Measurements from ENCODE around the gene TSN. TPM values are rescaled to one million over a fixed set of nuclear protein-coding genes. Genes with fewer than 3 reads are reported as not detected.

Gene TSN
- polyA plus RNA-seq, 4 donors, result 16.2 to 53.8 (median 29.8) TPM

GRCh38 chr2:121735518-121736074 is 19.9 kb upstream of the TSN start:
- Histone ChIP-seq H3K36me3 (ENCODE audit: control insufficient read depth in 3 of 3, insufficient read depth in 2 of 3, low read depth in 1 of 3, low read length in 3 of 3) (peaks cover 4 to 24% (median 6%) of the 10 kb centered on the region in 3 donors), H3K4me3 (ENCODE audit: low read depth in 1 of 3, low read length in 3 of 3) (peak overlapping the region; percentile 69 to 98 (median 96)), H3K9me3 (ENCODE audit: control insufficient read depth in 2 of 2, insufficient read depth in 1 of 2, low read depth in 1 of 2, low read length in 1 of 2) (peaks cover 0 to 3% of the 10 kb centered on the region in 2 donors), H3K27me3 (ENCODE audit: control insufficient read depth in 3 of 3, insufficient read depth in 3 of 3, low read length in 3 of 3) (no peaks in the 10 kb centered on the region), H3K4me1 (ENCODE audit: control insufficient read depth in 3 of 3, insufficient read depth in 2 of 3, low read depth in 1 of 3, low read length in 2 of 3) (peaks cover 0 to 3% (median 0%) of the 10 kb centered on the region in 3 donors), H3K27ac (ENCODE audit: low read depth in 1 of 3, low read length in 2 of 3) (peak overlapping the region in 1 of 3 donors; percentile 95)
- DNase-seq (peak; percentile 36 to 39), FAIRE-seq (no peak)
- WGBS, 3 donors, result 6 to 16% (median 9%) methylated on average over 10 of the region's 10 CpGs

- no peak for FAIRE-seq
- H3K9me3 ChIP-seq (ENCODE audit: control insufficient read depth in 2 of 2, insufficient read depth in 1 of 2, low read depth in 1 of 2, low read length in 1 of 2), result peaks cover 0 to 3% of the 10 kb centered on the region in 2 donors
- peak; percentile 23 to 34 for DNase-seq
- 0 to 1% (median 1%) methylated on average over 8 of the region's 8 CpGs for WGBS, 3 donors
- H3K27me3 ChIP-seq (ENCODE audit: control insufficient read depth in 3 of 3, insufficient read depth in 3 of 3, low read length in 3 of 3), result no peaks in the 10 kb centered on the region
- H3K27ac ChIP-seq (ENCODE audit: low read depth in 1 of 3, low read length in 2 of 3), result peak overlapping the region; percentile 14 to 95 (median 85)
- H3K4me1 ChIP-seq (ENCODE audit: control insufficient read depth in 3 of 3, insufficient read depth in 2 of 3, low read depth in 1 of 3, low read length in 2 of 3), result peaks cover 0 to 3% (median 0%) of the 10 kb centered on the region in 3 donors
- peaks cover 4 to 22% (median 6%) of the 10 kb centered on the region in 3 donors for H3K36me3 ChIP-seq (ENCODE audit: control insufficient read depth in 3 of 3, insufficient read depth in 2 of 3, low read depth in 1 of 3, low read length in 3 of 3)
- peak overlapping the region; percentile 69 to 98 (median 96) for H3K4me3 ChIP-seq (ENCODE audit: low read depth in 1 of 3, low read length in 3 of 3)
Measured at GRCh38 chr2:121736140-121736461, 19.4 kb upstream of the TSN start.

- Histone ChIP-seq H3K27ac (ENCODE audit: low read depth in 1 of 3, low read length in 2 of 3) (peak within 1 kb of the TSS; percentile 17 to 95 (median 85)), H3K9me3 (ENCODE audit: control insufficient read depth in 2 of 2, insufficient read depth in 1 of 2, low read depth in 1 of 2, low read length in 1 of 2) (peaks cover 0 to 3% of the 10 kb centered on the region in 2 donors), H3K4me1 (ENCODE audit: control insufficient read depth in 3 of 3, insufficient read depth in 2 of 3, low read depth in 1 of 3, low read length in 2 of 3) (peaks cover 0 to 3% (median 0%) of the 10 kb centered on the region in 3 donors), H3K36me3 (ENCODE audit: control insufficient read depth in 3 of 3, insufficient read depth in 2 of 3, low read depth in 1 of 3, low read length in 3 of 3) (peaks cover 0 to 16% (median 1%) of the 10 kb centered on the region in 3 donors), H3K4me3 (ENCODE audit: low read depth in 1 of 3, low read length in 3 of 3) (peak within 1 kb of the TSS; percentile 69 to 98 (median 96)), H3K27me3 (ENCODE audit: control insufficient read depth in 3 of 3, insufficient read depth in 3 of 3, low read length in 3 of 3) (no peaks in the 10 kb centered on the region)
- FAIRE-seq (no peak), DNase-seq (peak; percentile 99)
- 0 to 1% (median 0%) methylated on average over 74 to 93 of the region's 93 CpGs for WGBS, 3 donors
Measured at GRCh38 chr2:121736462-121737336, 18.8 kb upstream of the TSN start, which contains the start of gene NIFK. NIFK (minus strand) TSS chr2:121736875; CDS start chr2:121736850, 25 bp downstream.

GRCh38 chr2:121740973-121741372 is 14.5 kb upstream of the TSN start:
- H3K9me3 ChIP-seq (ENCODE audit: control insufficient read depth in 2 of 2, insufficient read depth in 1 of 2, low read depth in 1 of 2, low read length in 1 of 2), result peaks cover 0 to 3% of the 10 kb centered on the region in 2 donors
- H3K4me1 ChIP-seq (ENCODE audit: control insufficient read depth in 3 of 3, insufficient read depth in 2 of 3, low read depth in 1 of 3, low read length in 2 of 3), result no peaks in the 10 kb centered on the region
- no peaks in the 10 kb centered on the region for H3K27me3 ChIP-seq (ENCODE audit: control insufficient read depth in 3 of 3, insufficient read depth in 3 of 3, low read length in 3 of 3)
- WGBS, 3 donors, result 67 to 81% (median 79%) methylated on average over 6 of the region's 6 CpGs
- no peak overlapping the region for H3K4me3 ChIP-seq (ENCODE audit: low read depth in 1 of 3, low read length in 3 of 3)
- FAIRE-seq, result no peak
- DNase-seq, result no peak
- no peaks in the 10 kb centered on the region for H3K36me3 ChIP-seq (ENCODE audit: control insufficient read depth in 3 of 3, insufficient read depth in 2 of 3, low read depth in 1 of 3, low read length in 3 of 3)
- H3K27ac ChIP-seq (ENCODE audit: low read depth in 1 of 3, low read length in 2 of 3), result no peak overlapping the region

- H3K9me3 ChIP-seq (ENCODE audit: control insufficient read depth in 2 of 2, insufficient read depth in 1 of 2, low read depth in 1 of 2, low read length in 1 of 2), result peaks cover 0 to 3% of the 10 kb centered on the region in 2 donors
- no peak for FAIRE-seq
- no peak for DNase-seq
- H3K27me3 ChIP-seq (ENCODE audit: control insufficient read depth in 3 of 3, insufficient read depth in 3 of 3, low read length in 3 of 3), result no peaks in the 10 kb centered on the region
- H3K27ac ChIP-seq (ENCODE audit: low read depth in 1 of 3, low read length in 2 of 3), result no peak overlapping the region
- H3K4me3 ChIP-seq (ENCODE audit: low read depth in 1 of 3, low read length in 3 of 3), result no peak overlapping the region
- no peaks in the 10 kb centered on the region for H3K36me3 ChIP-seq (ENCODE audit: control insufficient read depth in 3 of 3, insufficient read depth in 2 of 3, low read depth in 1 of 3, low read length in 3 of 3)
- no peaks in the 10 kb centered on the region for H3K4me1 ChIP-seq (ENCODE audit: control insufficient read depth in 3 of 3, insufficient read depth in 2 of 3, low read depth in 1 of 3, low read length in 2 of 3)
- WGBS, 3 donors, result 87 to 92% (median 89%) methylated on average over 3 of the region's 3 CpGs
Measured at GRCh38 chr2:121741450-121741849, 14.0 kb upstream of the TSN start.

GRCh38 chr2:121746071-121746578 is 9.3 kb upstream of the TSN start:
- no peak for FAIRE-seq
- WGBS, 3 donors, result 69 to 78% (median 70%) methylated on average over 6 of the region's 6 CpGs
- Histone ChIP-seq H3K9me3 (ENCODE audit: control insufficient read depth in 2 of 2, insufficient read depth in 1 of 2, low read depth in 1 of 2, low read length in 1 of 2) (no peaks in the 10 kb centered on the region), H3K27ac (ENCODE audit: low read depth in 1 of 3, low read length in 2 of 3) (no peak overlapping the region), H3K4me1 (ENCODE audit: control insufficient read depth in 3 of 3, insufficient read depth in 2 of 3, low read depth in 1 of 3, low read length in 2 of 3) (no peaks in the 10 kb centered on the region), H3K27me3 (ENCODE audit: control insufficient read depth in 3 of 3, insufficient read depth in 3 of 3, low read length in 3 of 3) (no peaks in the 10 kb centered on the region), H3K36me3 (ENCODE audit: control insufficient read depth in 3 of 3, insufficient read depth in 2 of 3, low read depth in 1 of 3, low read length in 3 of 3) (no peaks in the 10 kb centered on the region), H3K4me3 (ENCODE audit: low read depth in 1 of 3, low read length in 3 of 3) (no peak overlapping the region)
- DNase-seq, result no peak

- 69 to 81% (median 72%) methylated on average over 4 of the region's 4 CpGs for WGBS, 3 donors
- no peaks in the 10 kb centered on the region for H3K27me3 ChIP-seq (ENCODE audit: control insufficient read depth in 3 of 3, insufficient read depth in 3 of 3, low read length in 3 of 3)
- no peaks in the 10 kb centered on the region for H3K4me1 ChIP-seq (ENCODE audit: control insufficient read depth in 3 of 3, insufficient read depth in 2 of 3, low read depth in 1 of 3, low read length in 2 of 3)
- H3K36me3 ChIP-seq (ENCODE audit: control insufficient read depth in 3 of 3, insufficient read depth in 2 of 3, low read depth in 1 of 3, low read length in 3 of 3), result no peaks in the 10 kb centered on the region
- H3K27ac ChIP-seq (ENCODE audit: low read depth in 1 of 3, low read length in 2 of 3), result no peak overlapping the region
- H3K9me3 ChIP-seq (ENCODE audit: control insufficient read depth in 2 of 2, insufficient read depth in 1 of 2, low read depth in 1 of 2, low read length in 1 of 2), result no peaks in the 10 kb centered on the region
- FAIRE-seq (no peak), DNase-seq (no peak)
- no peak overlapping the region for H3K4me3 ChIP-seq (ENCODE audit: low read depth in 1 of 3, low read length in 3 of 3)
Measured at GRCh38 chr2:121748202-121748601, 7.2 kb upstream of the TSN start.

GRCh38 chr2:121754851-121755236 is 607 bp upstream of the TSN start:
- Histone ChIP-seq H3K27ac (ENCODE audit: low read depth in 1 of 3, low read length in 2 of 3) (peak overlapping the region in 1 of 3 donors; percentile 25), H3K36me3 (ENCODE audit: control insufficient read depth in 3 of 3, insufficient read depth in 2 of 3, low read depth in 1 of 3, low read length in 3 of 3) (peaks cover 0 to 10% (median 0%) of the 10 kb centered on the region in 3 donors), H3K4me1 (ENCODE audit: control insufficient read depth in 3 of 3, insufficient read depth in 2 of 3, low read depth in 1 of 3, low read length in 2 of 3) (peaks cover 0 to 3% (median 2%) of the 10 kb centered on the region in 3 donors), H3K4me3 (ENCODE audit: low read depth in 1 of 3, low read length in 3 of 3) (peak overlapping the region in 2 of 3 donors; percentile 51 to 69), H3K9me3 (ENCODE audit: control insufficient read depth in 2 of 2, insufficient read depth in 1 of 2, low read depth in 1 of 2, low read length in 1 of 2) (no peaks in the 10 kb centered on the region), H3K27me3 (ENCODE audit: control insufficient read depth in 3 of 3, insufficient read depth in 3 of 3, low read length in 3 of 3) (no peaks in the 10 kb centered on the region)
- FAIRE-seq (no peak), DNase-seq (no peak)
- WGBS, 3 donors, result 0 to 2% (median 2%) methylated on average over 8 of the region's 8 CpGs
